K562 (cell line): ENCODE results near the gene RELL2. TPM values are rescaled to one million over a fixed set of nuclear protein-coding genes. Genes with fewer than 3 reads are reported as not detected.

Source experiments
- BHLHE40 ChIP-seq: IDR thresholded peaks from 2 replicates; pipeline ENCODE4 v1.6.1; 2011; ENCODE audit warnings: low read length, improper control_type of control experiment
- CREB1 ChIP-seq, 2 experiments: sonication (generic) in 1 of 2; formaldehyde crosslinking in 1 of 2; IDR thresholded peaks; 2 replicates each; pipeline versions ENCODE4 v1.6.1 to v1.8.0; 2012 to 2022; ENCODE audit warnings: inconsistent platforms in 1 of 2, mild to moderate bottlenecking in 1 of 2, missing genetic modification reagents in 1 of 2, moderate library complexity in 1 of 2
- HNRNPUL1 ChIP-seq: fragments of 200-400 bp; formaldehyde crosslinking; IDR thresholded peaks from 2 replicates; pipeline ENCODE4 v1.6.1; 2017; ENCODE audit warnings: low read length
- HOMEZ ChIP-seq: fragments of 250-450 bp; sonication (Bioruptor Pico); IDR thresholded peaks from 2 replicates; pipeline ENCODE4 v1.4.0; 2020; ENCODE audit warnings: mild to moderate bottlenecking, moderate library complexity
- JUND ChIP-seq, 2 experiments: IDR thresholded peaks; 2 replicates in 1 of 2; 3 replicates in 1 of 2; pipeline ENCODE4 v1.6.1; 2011; ENCODE audit warnings: borderline replicate concordance in 2 of 2, low read depth in 2 of 2, low read length in 2 of 2, improper control_type of control experiment in 1 of 2, missing biosample characterization in 1 of 2, missing genetic modification characterization in 1 of 2, missing genetic modification reagents in 1 of 2
- MTA1 ChIP-seq: fragments of 450-650 bp; IDR thresholded peaks from 2 replicates; pipeline ENCODE4 v1.6.1; 2017; ENCODE audit warnings: borderline replicate concordance
- MXI1 ChIP-seq: IDR thresholded peaks from 2 replicates; pipeline ENCODE4 v1.6.1; 2011; ENCODE audit warnings: low read depth, mild to moderate bottlenecking, improper control_type of control experiment, low read length
- NELFE ChIP-seq: IDR thresholded peaks from 2 replicates; pipeline ENCODE4 v1.6.1; 2011; ENCODE audit warnings: mild to moderate bottlenecking; ENCODE audit not compliant: insufficient read depth, insufficient read length
- RAD21 ChIP-seq, 2 experiments: fragments of 250-450 bp in 1 of 2; fragments of 450-650 bp in 1 of 2; sonication (Bioruptor Pico) in 1 of 2; formaldehyde crosslinking in 1 of 2; IDR thresholded peaks in 1 of 2; conservative IDR thresholded peaks in 1 of 2; 2 replicates each; pipeline versions ENCODE4 v1.4.0 to v1.8.0; 2020 to 2022; ENCODE audit warnings: mild to moderate bottlenecking in 2 of 2, moderate library complexity in 1 of 2
- RBFOX2 ChIP-seq: fragments of 200-400 bp; formaldehyde crosslinking; IDR thresholded peaks from 2 replicates; pipeline ENCODE4 v1.6.1; 2017; ENCODE audit warnings: low read depth, mild to moderate bottlenecking, low read length, moderate library complexity
- RCOR1 ChIP-seq, 2 experiments: IDR thresholded peaks; 2 replicates each; pipeline ENCODE4 v1.6.1; 2012; ENCODE audit warnings: low read depth in 2 of 2, low read length in 2 of 2, borderline replicate concordance in 1 of 2, improper control_type of control experiment in 1 of 2
- SETDB1 ChIP-seq: IDR thresholded peaks from one replicate; pipeline ENCODE4 v1.6.1; 2012; ENCODE audit warnings: low read length, control low read depth, inconsistent platforms
- SMAD2 ChIP-seq: fragments of 150-350 bp; IDR thresholded peaks from 2 replicates; pipeline ENCODE4 v1.6.1; 2014; ENCODE audit warnings: low read depth, mild to moderate bottlenecking, low read length
- polyA plus RNA-seq, 8 experiments: library from polyadenylated mRNA; depleted of rRNA in 4 of 8; stranded (reverse) in 5 of 8; unstranded in 3 of 8; fragments of >200 nt; fragmentation: Nextera tagmentation in 2 of 8; fragmentation: Illumina TruSeq in 1 of 8; extraction: Ambion mirVana in 2 of 8; extraction: Trizol in 1 of 8; gene quantifications; 2 replicates each; pipeline versions ENCODE4 v1.2.1 to v1.2.3, GENCODE V29; 2011 to 2014; ENCODE audit warnings: inconsistent platforms in 1 of 8, missing spikeins in 1 of 8
- total RNA-seq, 7 experiments: library from RNA; depleted of rRNA in 6 of 7; stranded (reverse); fragments of >200 nt in 6 of 7; fragmentation: Illumina TruSeq in 2 of 7; extraction: Trizol in 2 of 7; gene quantifications; 2 replicates each; pipeline versions ENCODE4 v1.2.1 to v1.2.3, GENCODE V29; 2011 to 2021; ENCODE audit warnings: low replicate concordance in 1 of 7

Gene RELL2
- total and polyA plus RNA-seq, 9 of the 15 experiments (the other 6 are each of a cell fraction or from before 2014, with no cell fraction given), result 0.06 to 36.0 (median 14.3) TPM

DNA sequence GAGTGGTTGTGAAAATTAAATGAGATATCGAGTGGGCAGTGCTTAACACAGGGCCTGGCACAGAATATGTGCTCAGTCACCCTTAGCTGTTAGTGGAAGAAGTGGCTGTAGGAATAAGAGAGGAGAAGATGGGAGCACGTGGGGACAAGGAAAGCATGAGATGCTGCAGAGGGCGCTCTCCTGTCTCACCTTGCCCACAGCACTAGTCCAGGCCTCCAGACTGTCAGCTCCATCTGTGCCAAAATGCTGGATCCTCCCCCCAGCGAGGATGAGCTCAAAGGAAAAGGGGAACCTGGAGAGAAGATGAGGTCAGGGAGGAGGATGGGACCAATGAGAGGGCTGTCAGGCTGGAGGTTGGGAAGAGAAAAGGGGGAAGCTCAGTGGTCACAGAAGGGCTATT lies 32.7 kb downstream of the RELL2 start (continued):
- TF ChIP-seq JUND (IDR thresholded peaks at IDR 0.05; ENCODE audit: borderline replicate concordance, low read depth, low read length) (peak; percentile 17; the same call in 1 of the 2 replicates), JUND (tag; IDR thresholded peaks at IDR 0.05; ENCODE audit: borderline replicate concordance, low read depth, low read length) (no peak), HOMEZ (CRISPR knock-in tag) (no peak), MXI1 (no peak), HNRNPUL1 (no peak), NELFE (no peak), CREB1 (IDR thresholded peaks at IDR 0.05) (no peak), CREB1 (CRISPR knock-in tag; IDR thresholded peaks at IDR 0.05) (no peak), RAD21 (CRISPR knock-in tag; conservative IDR thresholded peaks at IDR 0.05 in 1 of 2, IDR thresholded peaks at IDR 0.05 in 1 of 2) (peak in 1 of 2 experiments; percentile 51; a peak in 2 of 4 replicates), MTA1 (no peak; the same call in 1 of the 2 replicates), RBFOX2 (no peak), SETDB1 (no peak), BHLHE40 (peak; percentile 69), SMAD2 (no peak), RCOR1 (IDR thresholded peaks at IDR 0.05; ENCODE audit: borderline replicate concordance in 1 of 2, low read depth in 2 of 2, low read length in 2 of 2) (peak; percentile 36 to 77; a peak in 2 of 4 replicates)
